ENCODE data around the gene TTC7B.
"Not testable (repeated sequence)": the region's sequence is repeated elsewhere in the genome, so short reads cannot be mapped to it uniquely, and the experiment has no call there.

TTC7B gene

DNA sequence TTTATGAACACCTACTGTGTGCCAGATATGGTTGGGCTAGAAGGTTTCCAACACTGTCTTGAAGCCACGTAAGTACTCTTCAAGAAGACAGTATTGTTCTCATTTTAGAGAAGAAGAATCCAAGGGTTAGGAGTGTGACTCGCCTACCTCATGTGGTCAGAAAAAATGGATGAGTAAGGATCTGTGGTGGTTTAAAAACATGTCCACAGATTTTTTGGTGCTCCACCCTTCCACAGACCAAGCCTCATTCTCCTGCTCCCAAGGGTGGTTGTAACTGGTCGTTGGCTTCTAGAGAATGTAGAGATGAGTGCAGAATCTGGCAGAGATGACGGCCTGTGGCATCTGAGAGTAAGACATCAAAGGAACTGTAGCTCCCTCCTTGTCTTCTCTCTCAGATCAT lies 30.3 kb upstream of the TTC7B start:
- no peaks in the 10 kb centered on the region for H3K9me2 ChIP-seq (replicated peaks; ENCODE audit: insufficient read depth, low read length)
- no peak overlapping the region for H3K27ac ChIP-seq (ENCODE audit: low read depth, low read length)
- no peaks in the 10 kb centered on the region for H3K36me3 ChIP-seq (ENCODE audit: low read length)
- H3K4me2 ChIP-seq (ENCODE audit: low read depth, low read length, poor library complexity, severe bottlenecking), result no peak overlapping the region
- H3K4me3 ChIP-seq (ENCODE audit: insufficient read depth, low read length, poor library complexity, severe bottlenecking), result no peak overlapping the region
- H3K79me2 ChIP-seq (ENCODE audit: insufficient read depth, low read length), result no peaks in the 10 kb centered on the region
- no peaks in the 10 kb centered on the region for H4K20me1 ChIP-seq (ENCODE audit: low read depth, low read length)
- TF ChIP-seq, protein P1, sequence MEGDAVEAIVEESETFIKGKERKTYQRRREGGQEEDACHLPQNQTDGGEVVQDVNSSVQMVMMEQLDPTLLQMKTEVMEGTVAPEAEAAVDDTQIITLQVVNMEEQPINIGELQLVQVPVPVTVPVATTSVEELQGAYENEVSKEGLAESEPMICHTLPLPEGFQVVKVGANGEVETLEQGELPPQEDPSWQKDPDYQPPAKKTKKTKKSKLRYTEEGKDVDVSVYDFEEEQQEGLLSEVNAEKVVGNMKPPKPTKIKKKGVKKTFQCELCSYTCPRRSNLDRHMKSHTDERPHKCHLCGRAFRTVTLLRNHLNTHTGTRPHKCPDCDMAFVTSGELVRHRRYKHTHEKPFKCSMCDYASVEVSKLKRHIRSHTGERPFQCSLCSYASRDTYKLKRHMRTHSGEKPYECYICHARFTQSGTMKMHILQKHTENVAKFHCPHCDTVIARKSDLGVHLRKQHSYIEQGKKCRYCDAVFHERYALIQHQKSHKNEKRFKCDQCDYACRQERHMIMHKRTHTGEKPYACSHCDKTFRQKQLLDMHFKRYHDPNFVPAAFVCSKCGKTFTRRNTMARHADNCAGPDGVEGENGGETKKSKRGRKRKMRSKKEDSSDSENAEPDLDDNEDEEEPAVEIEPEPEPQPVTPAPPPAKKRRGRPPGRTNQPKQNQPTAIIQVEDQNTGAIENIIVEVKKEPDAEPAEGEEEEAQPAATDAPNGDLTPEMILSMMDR (IDR thresholded peaks at IDR 0.05; ENCODE audit: insufficient read depth, low read length, poor library complexity, severe bottlenecking), result no peak
- no peak for TF ChIP-seq EZH2phosphoT487 (conservative IDR thresholded peaks at IDR 0.05; ENCODE audit: low read length)
- H3F3A ChIP-seq (ENCODE audit: insufficient read depth), result no peaks in the 10 kb centered on the region
- H3K9me3 ChIP-seq (ENCODE audit: insufficient read depth, low read length), result no peaks in the 10 kb centered on the region
- H3K27me3 ChIP-seq (ENCODE audit: low read length), result no peaks in the 10 kb centered on the region
- H3K9ac ChIP-seq (ENCODE audit: low read length), result no peak overlapping the region
- no peak overlapping the region for H2AFZ ChIP-seq (ENCODE audit: low read depth, low read length, severe bottlenecking)

- Histone ChIP-seq H3K4me2 (ENCODE audit: low read depth, low read length, poor library complexity, severe bottlenecking) (no peak overlapping the region), H3K36me3 (ENCODE audit: low read length) (no peaks in the 10 kb centered on the region), H3K4me3 (ENCODE audit: insufficient read depth, low read length, poor library complexity, severe bottlenecking) (no peak overlapping the region), H3K79me2 (ENCODE audit: insufficient read depth, low read length) (no peaks in the 10 kb centered on the region), H4K20me1 (ENCODE audit: low read depth, low read length) (no peaks in the 10 kb centered on the region), H3K27ac (ENCODE audit: low read depth, low read length) (no peak overlapping the region), H3K27me3 (ENCODE audit: low read length) (no peaks in the 10 kb centered on the region), H3K9me2 (replicated peaks; ENCODE audit: insufficient read depth, low read length) (no peaks in the 10 kb centered on the region), H3F3A (ENCODE audit: insufficient read depth) (no peaks in the 10 kb centered on the region), H3K9me3 (ENCODE audit: insufficient read depth, low read length) (no peaks in the 10 kb centered on the region), H2AFZ (ENCODE audit: low read depth, low read length, severe bottlenecking) (no peak overlapping the region), H3K9ac (ENCODE audit: low read length) (no peak overlapping the region)
- TF ChIP-seq, protein P1 (IDR thresholded peaks at IDR 0.05; ENCODE audit: insufficient read depth, low read length, poor library complexity, severe bottlenecking), result no peak
- no peak for TF ChIP-seq EZH2phosphoT487 (conservative IDR thresholded peaks at IDR 0.05; ENCODE audit: low read length)
These were observed 28.1 kb upstream of the TTC7B start for GRCh38 chr14:90844321-90844720.

DNA sequence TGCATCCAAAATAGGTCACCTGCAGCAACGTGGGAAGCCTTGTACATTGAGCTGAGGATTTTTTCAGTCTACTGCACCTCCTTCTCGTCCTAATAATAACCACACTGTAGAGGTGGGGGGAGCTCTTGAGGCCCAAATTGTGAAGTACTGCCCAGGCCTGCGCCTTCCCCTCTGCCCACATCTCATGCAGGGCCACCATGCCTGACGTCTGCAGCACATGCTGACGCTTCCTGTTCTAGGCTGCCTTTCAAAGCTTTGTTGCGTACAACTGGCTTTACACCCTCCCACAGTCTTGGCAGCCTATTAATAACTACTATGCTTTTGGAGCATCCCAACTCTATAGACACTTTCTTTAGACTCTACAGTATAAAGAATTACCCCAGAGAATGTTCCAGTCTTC lies 26.5 kb upstream of the TTC7B start:
- Histone ChIP-seq H3K79me2 (ENCODE audit: insufficient read depth, low read length) (no peaks in the 10 kb centered on the region), H3K27me3 (ENCODE audit: low read length) (no peaks in the 10 kb centered on the region), H3K36me3 (ENCODE audit: low read length) (no peaks in the 10 kb centered on the region), H4K20me1 (ENCODE audit: low read depth, low read length) (no peaks in the 10 kb centered on the region), H3K27ac (ENCODE audit: low read depth, low read length) (no peak overlapping the region), H3K4me2 (ENCODE audit: low read depth, low read length, poor library complexity, severe bottlenecking) (no peak overlapping the region), H3K9ac (ENCODE audit: low read length) (no peak overlapping the region), H3K9me2 (replicated peaks; ENCODE audit: insufficient read depth, low read length) (no peaks in the 10 kb centered on the region), H3K4me3 (ENCODE audit: insufficient read depth, low read length, poor library complexity, severe bottlenecking) (no peak overlapping the region), H3K9me3 (ENCODE audit: insufficient read depth, low read length) (no peaks in the 10 kb centered on the region), H2AFZ (ENCODE audit: low read depth, low read length, severe bottlenecking) (no peak overlapping the region), H3F3A (ENCODE audit: insufficient read depth) (no peaks in the 10 kb centered on the region)
- TF ChIP-seq EZH2phosphoT487 (conservative IDR thresholded peaks at IDR 0.05; ENCODE audit: low read length), result no peak
- TF ChIP-seq, protein P1 (IDR thresholded peaks at IDR 0.05; ENCODE audit: insufficient read depth, low read length, poor library complexity, severe bottlenecking), result no peak

GRCh38 chr14:90840667-90841066 lies 24.4 kb upstream of the TTC7B start:
- not testable (repeated sequence) for H4K20me1 ChIP-seq (ENCODE audit: low read depth, low read length); H3K27ac ChIP-seq (ENCODE audit: low read depth, low read length); H3K9me3 ChIP-seq (ENCODE audit: insufficient read depth, low read length); H3K4me3 ChIP-seq (ENCODE audit: insufficient read depth, low read length, poor library complexity, severe bottlenecking); H3K79me2 ChIP-seq (ENCODE audit: insufficient read depth, low read length); H3K27me3 ChIP-seq (ENCODE audit: low read length); H3K9ac ChIP-seq (ENCODE audit: low read length); H3K4me2 ChIP-seq (ENCODE audit: low read depth, low read length, poor library complexity, severe bottlenecking); H3K36me3 ChIP-seq (ENCODE audit: low read length); H3K9me2 ChIP-seq (replicated peaks; ENCODE audit: insufficient read depth, low read length); H3F3A ChIP-seq (ENCODE audit: insufficient read depth); H2AFZ ChIP-seq (ENCODE audit: low read depth, low read length, severe bottlenecking)

Measured in SU-DHL-6 (cell line).